ENCODE data around the gene NPW.

Gene NPW

GRCh38 chr16:1976951-1977874, 42.4 kb upstream of the NPW start:
- TF ChIP-seq REST (IDR thresholded peaks at IDR 0.05; ENCODE audit: low read depth), result no peak
- TF ChIP-seq FOXM1 (IDR thresholded peaks at IDR 0.05; ENCODE audit: borderline replicate concordance, low read depth), result no peak
- no peak for TF ChIP-seq CEBPB (IDR thresholded peaks at IDR 0.05)
- no peak for TF ChIP-seq TCF12 (IDR thresholded peaks at IDR 0.05; ENCODE audit: low read depth)
- TF ChIP-seq TEAD4 (IDR thresholded peaks at IDR 0.05), result no peak
- no peak for TF ChIP-seq RAD21 (IDR thresholded peaks at IDR 0.05; ENCODE audit: low read depth)
- TF ChIP-seq EGR1 (IDR thresholded peaks at IDR 0.05), result no peak
- TF ChIP-seq EP300 (IDR thresholded peaks at IDR 0.05; ENCODE audit: borderline replicate concordance), result no peak
- no peak for TF ChIP-seq USF1 (IDR thresholded peaks at IDR 0.05)
- no peak for TF ChIP-seq ZBTB7A (IDR thresholded peaks at IDR 0.05; ENCODE audit: low read depth)
- TF ChIP-seq CREB1 (IDR thresholded peaks at IDR 0.05; ENCODE audit: low read depth), result no peak
- TF ChIP-seq MAX (IDR thresholded peaks at IDR 0.05), result no peak
- TF ChIP-seq NFIC (IDR thresholded peaks at IDR 0.05), result no peak
- TF ChIP-seq TAF1 (IDR thresholded peaks at IDR 0.05; ENCODE audit: low read depth), result no peak
- no peak for TF ChIP-seq YY1 (IDR thresholded peaks at IDR 0.05; ENCODE audit: low read depth)

GRCh38 chr16:1977875-1978268, 41.7 kb upstream of the NPW start:
- TF ChIP-seq EGR1 (IDR thresholded peaks at IDR 0.05) (no peak), ZBTB7A (IDR thresholded peaks at IDR 0.05; ENCODE audit: low read depth) (peak; percentile 64; the same call in 1 of the 2 replicates)

GRCh38 chr16:1978476-1979120, 41.0 kb upstream of the NPW start:
- no peak for TF ChIP-seq MAX (IDR thresholded peaks at IDR 0.05)
- peak; percentile 32; the same call in 1 of the 2 replicates for TF ChIP-seq NFIC (IDR thresholded peaks at IDR 0.05)
- TF ChIP-seq EP300 (IDR thresholded peaks at IDR 0.05; ENCODE audit: borderline replicate concordance), result no peak

GRCh38 chr16:1979271-1980029, 40.1 kb upstream of the NPW start:
- TF ChIP-seq TEAD4 (IDR thresholded peaks at IDR 0.05) (peak; percentile 16), MAX (IDR thresholded peaks at IDR 0.05) (peak; percentile 72; the same call in 1 of the 2 replicates), RAD21 (IDR thresholded peaks at IDR 0.05; ENCODE audit: low read depth) (no peak), TCF12 (IDR thresholded peaks at IDR 0.05; ENCODE audit: low read depth) (0 out of 2 replicates have a peak, but pooled peaks have one; percentile 47), EGR1 (IDR thresholded peaks at IDR 0.05) (peak; percentile 35; the same call in 1 of the 2 replicates), CREB1 (IDR thresholded peaks at IDR 0.05; ENCODE audit: low read depth) (peak; percentile 54), NFIC (IDR thresholded peaks at IDR 0.05) (no peak)

- no peak for TF ChIP-seq CREB1 (IDR thresholded peaks at IDR 0.05; ENCODE audit: low read depth)
- no peak for TF ChIP-seq CEBPB (IDR thresholded peaks at IDR 0.05)
- TF ChIP-seq ZBTB7A (IDR thresholded peaks at IDR 0.05; ENCODE audit: low read depth), result no peak
- TF ChIP-seq RAD21 (IDR thresholded peaks at IDR 0.05; ENCODE audit: low read depth), result no peak
- no peak for TF ChIP-seq REST (IDR thresholded peaks at IDR 0.05; ENCODE audit: low read depth)
- no peak for TF ChIP-seq EGR1 (IDR thresholded peaks at IDR 0.05)
- no peak for TF ChIP-seq USF1 (IDR thresholded peaks at IDR 0.05)
- TF ChIP-seq MAX (IDR thresholded peaks at IDR 0.05), result no peak
These were observed 39.4 kb upstream of the NPW start for GRCh38 chr16:1980030-1980769.
